Left renal cortex interstitium (tissue), 4 donors: ENCODE data around the gene PPIL1. TPM values are rescaled to one million over a fixed set of nuclear protein-coding genes. Genes with fewer than 3 reads are reported as not detected.

Source experiments
- DNase-seq, 4 donors: peaks; one replicate each; pipeline ENCODE4 v3.0.0-alpha.2; 2013; ENCODE audit warnings: low read depth in 4 of 4, low spot score in 2 of 4, missing footprints in 1 of 4
- polyA plus RNA-seq, 4 donors: library from polyadenylated mRNA; unstranded; fragments of 120-200 nt; gene quantifications; one replicate each; pipeline ENCODE4 v1.2.1, GENCODE V29; 2013; ENCODE audit not compliant: insufficient read length in 4 of 4

PPIL1 gene
- polyA plus RNA-seq, 4 donors, result 48.1 to 54.4 (median 51.1) TPM

GRCh38 chr6:36857325-36857724 lies 17.3 kb downstream of the PPIL1 start:
- DNase-seq, result no peak

GRCh38 chr6:36856277-36856676 lies 18.3 kb downstream of the PPIL1 start:
- DNase-seq, result no peak

- no peak for DNase-seq
These were observed 18.9 kb downstream of the PPIL1 start for GRCh38 chr6:36855750-36856149.

- DNase-seq, result no peak
These were observed 21.3 kb downstream of the PPIL1 start for GRCh38 chr6:36853325-36853724.

- no peak for DNase-seq
These were observed 22.0 kb downstream of the PPIL1 start for GRCh38 chr6:36852481-36853147.

GRCh38 chr6:36851626-36852025 lies 23.0 kb downstream of the PPIL1 start:
- no peak for DNase-seq

GRCh38 chr6:36851149-36851614 lies 23.4 kb downstream of the PPIL1 start:
- no peak for DNase-seq

GRCh38 chr6:36850021-36850420 lies 24.6 kb downstream of the PPIL1 start:
- DNase-seq, result no peak

GRCh38 chr6:36848658-36849441 lies 25.8 kb downstream of the PPIL1 start:
- peak in 1 of 4 donors; percentile 60 for DNase-seq

- DNase-seq, result no peak
These were observed 26.6 kb downstream of the PPIL1 start for GRCh38 chr6:36847991-36848390.

GRCh38 chr6:36847152-36847551 lies 27.5 kb downstream of the PPIL1 start:
- no peak for DNase-seq

- no peak for DNase-seq
These were observed 29.4 kb downstream of the PPIL1 start for GRCh38 chr6:36845233-36845632.

GRCh38 chr6:36844232-36845170 lies 30.1 kb downstream of the PPIL1 start:
- no peak for DNase-seq

- DNase-seq, result no peak
These were observed 31.4 kb downstream of the PPIL1 start for GRCh38 chr6:36843170-36843569.

GRCh38 chr6:36841756-36842155 lies 32.8 kb downstream of the PPIL1 start:
- DNase-seq, result no peak

GRCh38 chr6:36840432-36841403 lies 33.9 kb downstream of the PPIL1 start:
- DNase-seq, result no peak

GRCh38 chr6:36839749-36840431 lies 34.7 kb downstream of the PPIL1 start:
- no peak for DNase-seq

GRCh38 chr6:36838896-36839748 lies 35.5 kb downstream of the PPIL1 start, which contains the start of gene CPNE5:
Gene CPNE5, minus strand, starts transcription at chr6:36839444. Its CDS starts 67 bp downstream, at chr6:36839377.
- no peak for DNase-seq
